Measurements from ENCODE around the gene EVA1A. TPM values are rescaled to one million over a fixed set of nuclear protein-coding genes. Genes with fewer than 3 reads are reported as not detected.

EVA1A gene
- total and polyA plus RNA-seq, 4 donors: 45.7 to 206 (median 100) TPM

DNA sequence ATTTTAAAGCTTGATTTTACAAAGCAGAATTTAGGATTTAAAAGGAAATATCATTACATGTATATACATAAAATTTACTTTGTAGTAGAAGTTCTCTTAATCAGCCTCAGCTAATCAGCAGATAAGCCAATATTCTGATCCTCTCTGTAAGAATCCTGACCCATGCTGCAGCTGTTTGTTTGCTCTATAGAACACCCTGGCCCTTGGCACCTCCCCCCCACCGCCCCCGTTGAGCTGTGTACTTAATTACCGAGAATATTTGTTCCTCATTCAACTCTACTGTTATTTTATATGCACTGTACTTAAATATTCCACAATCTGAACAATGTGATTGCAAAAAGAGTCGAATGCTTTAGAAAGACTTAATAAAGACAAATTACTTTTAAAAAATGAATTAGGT is 98.0 kb downstream of the EVA1A start:
- Histone ChIP-seq H3K4me3 (ENCODE audit: low read depth in 1 of 3, low read length in 3 of 3) (no peak overlapping the region), H3K9ac (ENCODE audit: low read depth in 1 of 2, low read length in 2 of 2) (no peak overlapping the region), H3K27me3 (ENCODE audit: control insufficient read depth in 4 of 4, insufficient read depth in 4 of 4, low read length in 3 of 4) (no peaks in the 10 kb centered on the region), H3K36me3 (ENCODE audit: control insufficient read depth in 4 of 4, insufficient read depth in 3 of 4, low read depth in 1 of 4, low read length in 3 of 4) (no peaks in the 10 kb centered on the region), H3K27ac (ENCODE audit: low read depth in 1 of 2, low read length in 2 of 2) (no peak overlapping the region), H3K9me3 (ENCODE audit: control insufficient read depth in 4 of 4, low read length in 3 of 4) (no peaks in the 10 kb centered on the region), H3K4me1 (ENCODE audit: control insufficient read depth in 4 of 4, insufficient read depth in 4 of 4, low read length in 3 of 4) (no peaks in the 10 kb centered on the region)
- TF ChIP-seq HNF4A (conservative IDR thresholded peaks at IDR 0.05) (no peak), RAD21 (IDR thresholded peaks at IDR 0.05) (no peak), ATF3 (IDR thresholded peaks at IDR 0.05) (no peak), SP1 (IDR thresholded peaks at IDR 0.05) (no peak), FOXA1 (IDR thresholded peaks at IDR 0.05) (no peak), JUND (IDR thresholded peaks at IDR 0.05) (no peak), TAF1 (conservative IDR thresholded peaks at IDR 0.05) (no peak)
- TF ChIP-seq, protein P1, sequence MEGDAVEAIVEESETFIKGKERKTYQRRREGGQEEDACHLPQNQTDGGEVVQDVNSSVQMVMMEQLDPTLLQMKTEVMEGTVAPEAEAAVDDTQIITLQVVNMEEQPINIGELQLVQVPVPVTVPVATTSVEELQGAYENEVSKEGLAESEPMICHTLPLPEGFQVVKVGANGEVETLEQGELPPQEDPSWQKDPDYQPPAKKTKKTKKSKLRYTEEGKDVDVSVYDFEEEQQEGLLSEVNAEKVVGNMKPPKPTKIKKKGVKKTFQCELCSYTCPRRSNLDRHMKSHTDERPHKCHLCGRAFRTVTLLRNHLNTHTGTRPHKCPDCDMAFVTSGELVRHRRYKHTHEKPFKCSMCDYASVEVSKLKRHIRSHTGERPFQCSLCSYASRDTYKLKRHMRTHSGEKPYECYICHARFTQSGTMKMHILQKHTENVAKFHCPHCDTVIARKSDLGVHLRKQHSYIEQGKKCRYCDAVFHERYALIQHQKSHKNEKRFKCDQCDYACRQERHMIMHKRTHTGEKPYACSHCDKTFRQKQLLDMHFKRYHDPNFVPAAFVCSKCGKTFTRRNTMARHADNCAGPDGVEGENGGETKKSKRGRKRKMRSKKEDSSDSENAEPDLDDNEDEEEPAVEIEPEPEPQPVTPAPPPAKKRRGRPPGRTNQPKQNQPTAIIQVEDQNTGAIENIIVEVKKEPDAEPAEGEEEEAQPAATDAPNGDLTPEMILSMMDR (IDR thresholded peaks at IDR 0.05; ENCODE audit: low read depth, low read length, missing input control): no peak
- DNase-seq (ENCODE audit: low spot score): no peak
- 54% methylated on average over 4 of the region's 4 CpGs for WGBS

GRCh38 chr2:75462206-75462605 is 98.5 kb downstream of the EVA1A start:
- Histone ChIP-seq H3K27ac (ENCODE audit: low read depth in 1 of 2, low read length in 2 of 2) (no peak overlapping the region), H3K4me1 (ENCODE audit: control insufficient read depth in 4 of 4, insufficient read depth in 4 of 4, low read length in 3 of 4) (no peaks in the 10 kb centered on the region), H3K27me3 (ENCODE audit: control insufficient read depth in 4 of 4, insufficient read depth in 4 of 4, low read length in 3 of 4) (no peaks in the 10 kb centered on the region), H3K9ac (ENCODE audit: low read depth in 1 of 2, low read length in 2 of 2) (no peak overlapping the region), H3K4me3 (ENCODE audit: low read depth in 1 of 3, low read length in 3 of 3) (no peak overlapping the region), H3K9me3 (ENCODE audit: control insufficient read depth in 4 of 4, low read length in 3 of 4) (no peaks in the 10 kb centered on the region), H3K36me3 (ENCODE audit: control insufficient read depth in 4 of 4, insufficient read depth in 3 of 4, low read depth in 1 of 4, low read length in 3 of 4) (no peaks in the 10 kb centered on the region)
- 80% methylated on average over 1 of the region's 1 CpG for WGBS
- no peak for DNase-seq (ENCODE audit: low spot score)
- no peak for TF ChIP-seq REST (IDR thresholded peaks at IDR 0.05)
- TF ChIP-seq SP1 (IDR thresholded peaks at IDR 0.05): no peak
- TF ChIP-seq HNF4A (conservative IDR thresholded peaks at IDR 0.05): no peak
- TF ChIP-seq EGR1 (IDR thresholded peaks at IDR 0.05; ENCODE audit: low read depth in 2 of 2): no peak
- no peak for TF ChIP-seq RXRA (IDR thresholded peaks at IDR 0.05)
- TF ChIP-seq YY1 (IDR thresholded peaks at IDR 0.05): no peak
- TF ChIP-seq, protein P2, sequence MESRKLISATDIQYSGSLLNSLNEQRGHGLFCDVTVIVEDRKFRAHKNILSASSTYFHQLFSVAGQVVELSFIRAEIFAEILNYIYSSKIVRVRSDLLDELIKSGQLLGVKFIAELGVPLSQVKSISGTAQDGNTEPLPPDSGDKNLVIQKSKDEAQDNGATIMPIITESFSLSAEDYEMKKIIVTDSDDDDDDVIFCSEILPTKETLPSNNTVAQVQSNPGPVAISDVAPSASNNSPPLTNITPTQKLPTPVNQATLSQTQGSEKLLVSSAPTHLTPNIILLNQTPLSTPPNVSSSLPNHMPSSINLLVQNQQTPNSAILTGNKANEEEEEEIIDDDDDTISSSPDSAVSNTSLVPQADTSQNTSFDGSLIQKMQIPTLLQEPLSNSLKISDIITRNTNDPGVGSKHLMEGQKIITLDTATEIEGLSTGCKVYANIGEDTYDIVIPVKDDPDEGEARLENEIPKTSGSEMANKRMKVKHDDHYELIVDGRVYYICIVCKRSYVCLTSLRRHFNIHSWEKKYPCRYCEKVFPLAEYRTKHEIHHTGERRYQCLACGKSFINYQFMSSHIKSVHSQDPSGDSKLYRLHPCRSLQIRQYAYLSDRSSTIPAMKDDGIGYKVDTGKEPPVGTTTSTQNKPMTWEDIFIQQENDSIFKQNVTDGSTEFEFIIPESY (IDR thresholded peaks at IDR 0.05): no peak
- TF ChIP-seq, protein P1 (IDR thresholded peaks at IDR 0.05; ENCODE audit: low read depth, low read length, missing input control): no peak
- no peak for TF ChIP-seq RAD21 (IDR thresholded peaks at IDR 0.05)
- TF ChIP-seq TAF1 (conservative IDR thresholded peaks at IDR 0.05): no peak
- TF ChIP-seq JUND (IDR thresholded peaks at IDR 0.05): no peak
